Measurements from ENCODE around the gene HDAC4.

Gene HDAC4

DNA sequence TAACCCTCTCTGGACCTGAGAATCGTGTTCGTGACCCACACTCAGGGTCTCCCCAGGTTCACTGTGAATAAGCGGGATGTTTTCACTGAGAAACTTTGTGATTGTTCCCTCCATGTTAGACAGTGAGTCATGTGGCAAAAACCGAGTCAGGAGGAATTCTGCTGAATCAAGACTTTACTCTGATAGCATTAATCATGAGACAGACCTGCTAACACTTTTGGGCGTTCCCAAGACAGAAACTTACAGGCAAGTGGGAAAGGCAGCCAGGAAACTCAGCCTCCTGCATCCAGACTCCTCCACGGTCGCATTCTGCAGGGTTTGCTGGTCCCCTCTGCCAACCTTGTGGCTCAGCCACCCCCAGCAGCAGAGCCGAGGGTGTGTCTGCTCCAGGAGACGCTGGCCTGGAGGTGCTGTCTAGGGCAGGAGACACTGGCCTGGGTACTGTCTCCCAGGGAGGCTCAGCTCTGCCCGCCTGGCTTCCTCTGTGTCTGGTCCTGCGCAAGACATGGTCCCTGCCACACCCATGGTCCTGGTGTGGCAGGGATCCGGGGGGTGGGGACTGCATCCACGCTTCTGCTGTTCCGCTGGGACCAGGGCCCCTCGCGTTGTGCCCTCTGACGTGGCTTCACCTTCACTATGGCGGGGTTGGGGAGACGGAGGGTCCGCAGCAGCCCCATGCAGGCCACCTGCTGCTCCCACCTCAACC, 375.6 kb downstream of the HDAC4 start:
- no peak for DNase-seq (ENCODE audit: low read depth)

DNA sequence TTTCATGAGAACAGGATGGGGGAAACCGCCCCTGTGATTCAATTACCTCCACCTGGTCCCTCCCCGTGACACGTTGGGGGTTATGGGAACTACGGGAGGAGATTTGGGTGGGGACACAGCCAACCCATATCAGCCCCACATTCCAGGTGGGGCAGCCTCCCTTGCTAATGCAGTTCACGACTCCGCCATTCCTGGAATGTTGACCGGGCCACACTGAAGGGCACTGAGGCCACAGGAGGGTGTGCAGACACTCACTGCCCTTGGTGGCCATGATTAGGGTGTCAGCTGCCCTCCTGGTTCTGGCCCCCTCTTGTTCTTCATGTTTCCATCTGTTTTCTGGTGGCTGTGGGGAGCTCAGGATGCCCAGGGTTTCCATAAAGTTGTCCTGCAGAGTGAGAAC, 376.6 kb downstream of the HDAC4 start:
- no peak for DNase-seq (ENCODE audit: low read depth)

DNA sequence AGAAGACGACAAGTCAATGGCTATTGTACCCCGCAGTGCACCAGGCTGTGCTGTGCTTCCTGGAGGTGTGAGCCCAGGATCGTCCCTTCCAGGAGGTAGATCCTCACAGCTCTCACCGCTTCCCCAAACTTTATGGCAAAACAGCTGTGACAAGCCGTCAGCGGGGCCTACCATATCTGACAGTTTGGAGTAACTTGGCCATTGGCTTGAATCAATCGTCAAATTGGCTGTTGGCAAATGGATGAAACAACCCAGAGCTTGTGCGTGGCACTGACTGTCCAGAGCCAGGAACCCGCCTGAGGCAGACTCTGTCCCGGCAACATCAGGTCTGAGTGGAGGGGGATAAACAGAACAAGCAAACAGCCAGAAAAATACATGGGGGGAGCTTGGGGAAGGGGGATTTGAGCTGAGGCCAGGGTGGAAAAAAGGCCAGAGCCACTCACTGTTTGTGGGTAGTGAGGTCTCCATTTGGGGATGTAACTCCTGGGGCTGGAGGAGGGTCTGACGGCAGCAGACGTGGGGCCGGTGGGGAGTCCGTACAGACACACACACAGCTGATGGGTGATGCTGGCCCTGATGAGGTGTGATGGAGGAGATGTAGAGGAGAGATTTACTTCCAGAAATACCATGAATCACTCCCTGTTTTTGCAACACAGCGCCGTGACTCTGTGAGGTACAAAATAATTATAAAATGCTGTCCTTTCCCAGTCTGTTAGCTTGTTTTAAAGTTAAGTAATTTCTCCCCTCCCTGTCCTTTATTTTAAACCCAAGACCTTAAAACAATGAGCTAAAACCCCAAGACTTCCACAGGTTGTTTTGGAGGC, 378.2 kb downstream of the HDAC4 start:
- DNase-seq (ENCODE audit: low read depth): no peak

DNA sequence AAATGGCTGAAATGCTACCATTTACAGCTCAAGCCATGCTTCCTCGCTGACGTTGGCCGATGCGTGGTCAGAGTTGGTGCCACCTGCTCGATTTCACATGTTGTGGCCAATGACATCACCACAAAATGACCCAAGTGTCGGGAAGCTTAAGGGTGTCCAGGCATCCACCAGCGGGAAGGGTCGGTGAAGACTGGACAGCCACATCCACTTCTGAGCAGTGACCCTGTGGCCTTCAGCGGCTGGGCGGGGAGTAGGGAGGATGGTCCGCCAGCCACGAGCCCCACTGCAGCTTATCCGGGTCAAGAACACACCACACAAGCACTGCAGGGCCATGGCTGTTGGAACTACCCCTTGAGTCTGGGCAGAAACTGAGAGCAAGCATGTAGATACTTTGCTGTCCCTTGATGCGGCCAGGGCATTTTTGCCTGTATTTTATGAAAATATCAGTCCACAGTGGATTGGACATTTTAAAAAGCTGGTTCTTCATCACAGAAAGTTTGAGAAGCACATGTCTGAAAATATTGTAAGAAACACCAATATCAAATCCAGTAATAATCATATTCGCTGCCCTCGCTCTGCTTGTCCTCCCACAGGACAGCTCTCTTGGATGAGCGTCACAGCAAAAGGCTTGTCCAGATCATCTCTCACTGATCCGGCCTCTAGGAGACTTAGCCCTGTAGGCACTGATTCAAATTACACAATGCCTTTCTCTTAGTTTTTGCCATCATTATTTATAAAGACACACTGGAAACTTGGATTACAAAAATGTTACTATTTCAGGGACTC, 379.0 kb downstream of the HDAC4 start:
- no peak for DNase-seq (ENCODE audit: low read depth)

DNA sequence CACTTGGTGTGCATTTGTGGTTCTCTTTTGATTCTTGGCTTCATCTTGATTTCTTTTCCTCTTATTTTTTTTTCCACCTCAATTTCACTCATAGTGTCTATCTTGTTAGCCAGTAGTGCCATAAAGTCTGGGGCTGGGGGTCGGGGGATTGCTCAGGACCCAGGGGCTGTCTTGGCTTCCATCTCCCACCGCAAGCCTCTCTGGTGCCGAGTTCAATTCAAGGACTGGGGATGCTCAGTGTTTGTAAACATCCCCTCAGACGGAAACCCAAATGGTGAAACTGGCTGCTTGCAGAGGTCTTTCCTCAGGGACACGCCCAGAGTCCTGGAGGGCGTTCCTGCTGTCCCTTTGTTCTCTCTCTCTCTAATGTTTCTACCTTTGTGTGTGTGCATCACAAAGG, 379.6 kb downstream of the HDAC4 start:
- DNase-seq (ENCODE audit: low read depth): no peak

DNA sequence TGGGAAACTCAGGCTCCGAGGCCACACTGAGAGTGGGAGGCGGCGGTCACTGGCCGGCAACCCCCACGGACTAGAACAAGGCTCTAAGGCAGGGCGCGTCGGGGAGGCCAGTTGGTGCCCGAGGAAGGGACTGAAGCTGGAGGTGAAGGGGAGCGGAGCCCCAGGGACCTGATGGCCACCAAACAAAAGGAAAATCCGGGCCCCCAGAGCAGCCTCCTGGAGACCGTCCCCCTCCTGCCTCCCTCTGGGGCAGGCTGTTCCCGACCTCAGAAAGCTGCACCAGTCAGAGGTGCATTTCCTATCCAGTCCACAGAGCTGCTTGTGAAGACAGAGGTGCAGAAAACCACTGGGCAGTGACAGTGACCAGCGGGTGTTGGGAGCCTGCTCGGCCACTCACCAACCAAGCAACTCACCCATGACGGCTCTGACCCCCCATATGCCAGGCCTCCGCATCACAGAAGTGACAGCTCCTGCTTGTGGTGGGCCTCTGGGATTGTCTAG, 380.2 kb downstream of the HDAC4 start:
- DNase-seq (ENCODE audit: low read depth): no peak

DNA sequence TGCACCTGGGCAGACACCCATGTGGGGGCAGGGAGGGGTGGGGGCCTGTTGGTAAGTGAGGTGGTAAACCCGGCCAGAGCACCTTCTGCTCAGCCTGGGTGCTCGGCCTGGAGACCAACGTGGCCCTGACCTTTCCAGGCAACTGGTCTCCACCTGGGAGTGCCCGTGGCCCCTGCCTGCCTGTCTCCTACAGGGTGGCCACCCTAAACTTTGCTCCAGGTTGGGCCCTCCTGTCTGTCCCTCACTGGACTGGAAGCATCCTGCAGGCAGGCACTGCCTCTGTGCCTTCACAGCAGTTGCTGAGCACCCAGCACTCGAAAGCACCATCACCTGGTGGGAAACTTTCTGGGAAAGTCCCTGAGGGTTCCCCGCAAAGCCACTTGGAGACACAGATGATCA, 381.6 kb downstream of the HDAC4 start:
- no peak for DNase-seq (ENCODE audit: low read depth)

DNA sequence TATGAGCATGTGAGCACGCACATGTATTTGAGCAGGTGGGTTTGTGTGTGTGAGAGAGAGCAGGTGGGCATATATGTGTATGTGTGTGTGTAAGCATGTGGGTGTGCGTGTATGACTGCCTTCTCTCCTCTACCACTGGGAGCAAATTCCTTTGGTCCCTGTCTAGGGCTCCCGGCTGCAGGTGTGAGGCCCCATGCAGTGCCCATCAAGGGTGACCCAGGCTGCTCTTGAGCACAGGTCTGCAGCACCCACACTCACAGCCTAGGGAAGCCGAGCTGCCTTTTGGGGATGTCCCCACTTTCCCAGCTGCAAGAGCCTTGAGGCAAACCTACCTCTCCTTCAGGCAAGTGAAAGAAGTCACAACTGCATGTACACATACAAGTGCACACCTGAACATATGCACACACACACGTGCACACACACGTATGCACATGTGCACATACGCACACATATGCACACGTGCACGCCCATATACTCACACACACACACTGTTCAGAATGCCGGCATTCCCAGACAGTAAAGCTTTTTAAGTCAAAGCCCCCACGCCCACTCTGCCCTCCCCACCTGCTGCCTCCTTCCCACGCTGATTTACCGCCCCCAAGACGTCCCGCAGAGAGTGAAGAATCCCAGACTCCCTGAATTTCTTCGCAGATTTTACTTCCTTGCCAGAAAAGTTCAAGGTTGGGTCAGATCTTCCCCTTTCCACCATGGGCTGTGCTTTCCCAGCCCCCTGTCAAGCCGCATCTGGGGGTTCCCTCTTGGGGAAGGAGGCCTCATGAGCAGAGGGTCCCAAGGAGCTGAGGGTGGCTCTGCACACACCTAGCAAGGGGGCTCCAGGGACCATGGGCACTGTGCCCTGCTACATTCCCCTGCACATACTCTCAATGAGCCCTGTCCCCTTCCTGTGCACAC, 382.3 kb downstream of the HDAC4 start:
- no peak for DNase-seq (ENCODE audit: low read depth)

DNA sequence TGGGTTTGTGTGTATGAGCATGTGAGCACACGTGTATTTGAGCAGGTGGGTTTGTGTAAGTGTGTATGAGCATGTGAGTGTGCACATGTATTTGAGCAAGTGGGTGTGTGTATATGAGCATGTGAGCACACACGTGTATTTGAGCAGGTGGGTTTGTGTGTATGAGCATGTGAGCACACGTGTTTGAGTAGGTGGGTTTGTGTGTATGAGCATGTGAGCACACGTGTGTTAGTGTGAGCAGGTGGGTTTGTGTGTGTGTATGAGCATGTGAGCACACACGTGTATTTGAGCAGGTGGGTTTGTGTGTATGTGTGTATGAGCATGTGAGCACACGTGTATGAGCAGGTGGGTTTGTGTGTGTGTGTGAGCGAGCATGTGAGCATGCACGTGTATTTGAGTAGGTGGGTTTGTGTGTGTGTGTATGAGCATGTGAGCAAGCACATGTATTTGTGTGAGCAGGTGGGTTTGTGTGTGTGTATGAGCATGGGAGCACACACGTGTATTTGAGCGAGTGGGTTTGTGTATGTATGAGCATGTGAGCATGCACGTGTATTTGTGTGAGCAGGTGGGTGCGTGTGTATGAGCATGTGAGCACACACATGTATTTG, 383.2 kb downstream of the HDAC4 start:
- DNase-seq (ENCODE audit: low read depth): no peak

DNA sequence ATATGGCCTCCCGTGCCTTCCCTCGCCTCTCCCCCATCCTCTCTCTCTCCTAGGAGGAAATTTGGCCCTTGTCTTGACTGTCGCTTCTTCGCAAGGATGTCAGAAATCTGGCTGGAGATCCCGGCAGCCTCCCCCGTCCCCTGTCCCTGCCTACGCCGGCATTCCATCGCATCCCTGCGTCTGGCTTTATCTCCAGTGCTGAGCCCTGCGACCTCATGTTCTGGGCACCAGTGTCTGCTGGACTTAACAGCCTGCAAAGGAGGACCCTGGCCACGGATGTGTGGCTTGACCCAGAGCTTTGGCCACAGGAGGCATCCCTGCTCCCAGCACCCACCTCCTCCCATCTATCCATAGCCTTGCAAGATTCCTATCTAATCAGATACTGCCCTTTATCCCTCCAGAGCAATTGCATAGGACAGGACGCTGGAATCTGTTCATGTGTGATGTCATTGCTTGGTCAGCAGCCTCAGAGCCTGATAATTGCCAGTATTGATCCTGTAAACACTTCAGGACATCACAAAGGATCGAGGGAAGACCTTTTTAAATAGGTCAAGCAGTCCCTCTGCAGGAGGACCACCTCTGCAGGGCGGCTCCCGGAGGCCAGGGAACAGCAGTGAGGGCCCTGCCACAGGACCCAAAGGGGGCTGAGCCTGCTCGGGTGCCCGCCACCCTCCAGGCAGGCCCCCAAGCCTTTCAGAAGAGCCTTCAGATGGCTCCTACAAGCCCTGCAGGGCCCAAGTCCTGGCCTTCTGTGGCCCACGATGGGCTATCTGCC, 384.7 kb downstream of the HDAC4 start:
- no peak for DNase-seq (ENCODE audit: low read depth)

DNA sequence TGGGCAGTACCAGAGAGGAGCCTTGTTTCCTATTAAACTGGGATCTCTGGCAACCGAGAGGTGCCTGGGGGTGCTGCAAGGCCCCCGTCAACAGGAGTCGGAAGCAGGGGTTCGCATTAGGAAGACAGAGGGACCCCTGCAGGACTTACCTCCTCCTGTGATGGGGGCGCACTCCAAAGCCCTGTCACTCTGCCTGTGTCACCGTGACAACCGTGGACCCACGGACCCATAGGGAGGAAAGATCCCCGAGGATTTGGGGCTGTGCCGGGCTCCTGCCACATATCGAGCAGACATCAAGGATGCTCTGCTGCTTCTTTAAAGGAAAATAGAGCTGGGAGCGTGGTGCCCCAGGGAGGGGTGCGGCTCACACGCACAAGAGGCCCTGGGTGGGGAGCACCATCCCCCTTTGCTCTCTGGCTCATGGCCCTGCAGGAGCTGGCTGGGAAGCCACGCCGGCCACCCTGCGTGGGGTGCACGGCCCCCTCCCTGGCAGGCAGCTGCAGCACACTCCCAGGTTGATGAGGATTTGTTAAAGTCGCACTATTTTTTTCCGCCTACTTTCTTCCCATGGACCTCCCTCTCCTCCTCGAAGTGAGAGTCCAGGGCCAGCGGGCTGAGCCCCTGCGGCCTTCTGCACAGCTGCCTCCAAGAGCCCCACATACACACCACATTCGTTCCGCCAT, 385.5 kb downstream of the HDAC4 start:
- DNase-seq (ENCODE audit: low read depth): no peak

DNA sequence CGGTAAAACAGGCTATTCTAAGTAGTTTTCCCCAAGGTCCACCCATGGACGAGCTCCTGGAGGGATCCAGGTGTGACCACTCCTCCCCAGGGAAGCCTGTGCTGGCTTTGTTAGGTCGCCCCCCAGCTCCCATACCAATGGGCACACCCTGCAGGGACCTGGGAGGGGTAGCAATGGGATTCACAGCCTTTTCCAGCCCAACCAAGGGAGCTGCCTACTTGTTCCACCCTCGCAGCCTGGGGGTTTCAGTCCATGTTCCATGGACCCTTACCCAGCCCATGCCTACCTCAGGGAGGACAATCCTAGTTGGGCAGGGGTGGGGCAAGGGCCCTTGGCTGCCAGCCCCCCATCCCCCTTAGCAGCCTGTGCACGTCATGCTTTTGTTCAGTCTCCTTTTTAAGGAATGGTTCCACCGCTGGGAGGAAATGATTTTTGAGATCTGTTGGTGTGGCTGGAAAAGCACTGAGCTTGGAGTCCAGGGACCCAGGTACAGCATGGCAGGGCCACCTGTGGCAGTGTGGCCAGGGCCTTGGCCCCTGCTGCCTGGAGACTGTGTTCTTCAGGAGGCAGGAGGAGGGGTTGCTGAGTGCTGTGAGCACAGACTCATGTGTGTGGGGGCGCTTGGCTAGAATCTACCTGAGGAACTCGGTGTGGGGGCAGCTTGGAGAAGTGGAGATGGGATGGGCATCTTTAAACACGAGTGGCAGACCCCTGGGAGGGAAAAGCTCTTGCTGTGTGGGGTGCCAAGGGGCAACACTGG, 386.2 kb downstream of the HDAC4 start:
- no peak for DNase-seq (ENCODE audit: low read depth)

DNA sequence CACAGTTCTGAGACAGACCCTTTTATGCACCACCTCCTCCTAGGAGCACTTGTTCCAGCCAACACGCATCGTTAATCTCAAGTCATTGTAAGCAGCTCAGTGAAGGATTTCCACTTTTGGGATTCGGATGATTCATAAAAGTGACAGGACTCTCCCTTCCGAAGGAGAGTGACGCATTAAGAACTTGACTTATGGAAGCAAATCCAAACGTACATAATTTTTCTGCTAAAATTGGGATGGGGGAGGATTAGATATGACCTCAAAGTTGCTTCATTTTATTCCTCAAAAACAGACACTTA, 387.2 kb downstream of the HDAC4 start:
- DNase-seq (ENCODE audit: low read depth): no peak

DNA sequence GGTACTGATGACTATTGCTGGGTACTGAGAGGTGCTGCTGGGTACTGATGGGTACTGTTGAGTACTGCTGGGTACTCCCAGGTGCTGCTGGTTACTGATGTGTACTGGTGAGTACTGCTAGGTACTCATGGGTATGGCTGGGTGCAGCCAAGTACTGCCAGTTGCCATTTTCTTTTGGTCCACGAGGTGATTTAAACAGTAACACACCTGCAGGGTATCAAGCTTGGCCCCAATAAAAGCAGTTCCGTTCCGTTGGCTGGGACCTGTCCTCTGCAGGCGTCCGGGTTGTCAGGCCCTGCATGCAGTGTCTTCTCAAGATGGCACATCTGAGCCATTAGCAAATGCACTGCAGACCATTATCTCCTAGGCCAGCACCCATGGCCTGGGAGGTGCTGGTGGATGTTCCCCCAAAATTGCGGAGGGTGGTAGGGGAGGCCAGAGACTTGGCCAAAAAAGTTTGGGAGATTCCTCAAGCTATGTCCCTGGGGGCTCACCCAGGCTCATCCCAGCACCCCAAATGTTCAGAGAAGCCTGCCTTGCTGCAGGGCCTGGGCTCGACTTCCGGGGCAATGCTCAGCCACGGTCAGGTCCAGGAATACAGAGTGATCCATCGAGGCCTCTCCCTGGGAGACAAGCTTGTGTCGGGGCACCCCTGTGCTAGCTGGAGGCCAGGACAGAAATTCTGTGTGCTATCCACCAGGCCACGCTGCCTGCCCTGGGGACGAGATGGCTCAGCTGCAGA, 387.7 kb downstream of the HDAC4 start:
- DNase-seq (ENCODE audit: low read depth): no peak

DNA sequence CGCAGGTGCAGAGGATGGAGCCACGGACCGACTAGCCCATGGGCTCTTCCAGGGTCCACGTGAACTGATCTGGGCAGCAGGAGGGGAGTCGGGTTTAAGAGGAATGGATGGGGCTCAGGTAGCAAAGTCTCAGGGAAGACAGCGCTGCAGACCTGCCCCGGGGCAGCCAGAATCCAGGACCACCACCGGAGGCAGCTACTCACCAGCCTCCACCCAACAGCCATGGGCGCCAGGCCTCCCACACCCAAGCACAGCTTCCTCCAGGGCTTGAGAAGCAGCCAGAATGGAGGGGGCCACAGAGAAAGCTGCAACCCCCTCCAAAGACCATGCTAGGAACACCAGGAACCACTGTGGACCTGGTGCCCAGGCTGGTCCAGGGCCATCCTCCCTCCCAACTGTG, 388.6 kb downstream of the HDAC4 start:
- no peak for DNase-seq (ENCODE audit: low read depth)

DNA sequence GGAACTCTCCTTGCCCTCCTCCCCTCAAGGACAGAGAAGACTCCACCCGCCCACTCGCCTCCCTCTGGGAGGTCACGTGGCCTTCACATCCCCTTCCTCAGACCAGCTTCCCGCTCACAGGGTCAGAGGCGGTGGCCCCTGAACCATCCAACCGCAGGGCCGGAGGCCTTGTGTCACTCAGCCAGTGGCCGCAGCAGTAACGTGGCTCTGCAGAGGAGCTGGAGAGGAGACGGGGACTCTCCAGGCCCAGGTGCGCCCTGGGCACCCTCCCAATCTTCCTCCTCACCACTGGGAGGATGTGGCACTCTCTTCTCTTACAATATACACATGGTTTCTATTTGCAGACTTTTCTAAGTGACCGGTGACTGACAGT, 391.2 kb downstream of the HDAC4 start:
- DNase-seq (ENCODE audit: low read depth): no peak

DNA sequence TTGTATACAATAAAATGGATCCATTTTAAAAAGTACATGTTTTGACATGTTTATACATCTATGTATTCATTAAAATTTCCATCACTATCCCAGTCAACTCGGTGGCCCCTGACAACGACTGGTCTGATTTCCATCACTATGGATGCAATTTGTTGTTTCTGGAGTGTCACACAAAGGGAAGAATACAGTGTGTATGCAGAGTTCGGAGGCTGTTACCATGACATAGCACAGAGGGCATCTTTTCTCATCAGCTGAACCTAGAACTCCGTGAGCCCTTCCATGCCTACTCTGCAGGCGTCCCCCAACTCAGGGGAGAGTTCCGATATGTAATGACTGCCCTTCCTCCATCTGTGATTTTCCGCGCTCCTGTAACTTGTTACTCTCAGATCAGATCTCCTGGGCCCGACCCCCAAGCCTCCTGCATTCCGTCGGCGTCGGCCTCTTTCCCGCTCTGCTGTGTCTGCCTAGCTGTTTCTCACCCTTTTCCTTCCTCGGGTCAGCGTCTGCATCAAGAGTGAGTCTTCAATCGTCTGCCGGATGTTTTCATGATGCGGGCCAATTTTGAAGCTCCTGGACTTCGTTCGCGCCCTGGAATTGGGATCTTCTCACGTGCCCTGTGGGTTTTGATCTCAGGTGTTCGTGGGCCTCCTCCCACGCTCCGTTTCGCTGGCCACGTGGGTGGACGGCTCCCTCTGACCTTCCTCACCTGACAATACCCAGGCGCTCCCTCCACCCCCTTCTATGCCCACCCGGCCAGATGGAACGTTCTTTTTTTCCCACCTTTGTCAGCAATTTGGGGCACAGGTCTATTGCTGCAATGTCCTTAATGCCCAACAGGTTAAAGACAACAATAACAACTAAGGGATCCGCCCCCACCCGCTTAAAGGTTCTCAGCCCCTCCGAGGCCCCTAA, 391.9 kb downstream of the HDAC4 start:
- DNase-seq (ENCODE audit: low read depth): no peak

DNA sequence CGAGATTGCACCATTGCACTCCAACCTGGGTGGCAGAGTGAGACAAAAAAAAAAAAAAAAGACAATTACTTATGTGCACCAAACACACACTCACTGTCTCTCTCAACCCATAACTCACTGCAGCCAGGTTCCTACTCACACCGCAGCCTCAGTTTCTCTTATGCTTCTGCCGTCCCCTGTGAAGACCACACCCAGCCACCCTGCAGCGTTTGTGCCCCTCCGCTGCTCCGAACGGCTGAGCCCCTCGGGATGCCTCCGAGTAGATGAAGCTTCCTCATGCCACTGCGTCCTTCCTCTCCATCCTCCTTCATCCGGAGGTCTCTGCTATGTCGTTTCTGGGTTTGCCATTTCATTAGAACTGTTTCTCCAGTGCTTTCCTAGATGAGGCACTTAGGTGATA, 392.8 kb downstream of the HDAC4 start:
- no peak for DNase-seq (ENCODE audit: low read depth)

All from stimulated activated CD8-positive, alpha-beta memory T cell treated with anti-CD3 and anti-CD28 coated beads, Interleukin-12 subunit alpha, Interleukin-12 subunit beta, amount 100 ng/mL, for 4 hours (primary cell).